Right lobe of liver (tissue), 6 donors: Measurements from ENCODE around the gene CNOT3. TPM values are rescaled to one million over a fixed set of nuclear protein-coding genes. Genes with fewer than 3 reads are reported as not detected.

Source experiments
- ATAC-seq, 4 donors: fragments of 200-7000 bp; cut with Tn5 transposase; one replicate each; pipeline ENCODE4 v1.9.1; 2020; ENCODE audit warnings: mild to moderate bottlenecking in 4 of 4, moderate library complexity in 4 of 4
- DNase-seq, 3 donors: peaks; one replicate each; pipeline ENCODE4 v3.0.0-alpha.2; 2020
- H3K27ac ChIP-seq, 3 donors: fragments of 200-600 bp; one replicate each; pipeline ENCODE4 v1.8.0; 2022
- H3K27me3 ChIP-seq, 2 donors: fragments of 200-600 bp; one replicate each; pipeline ENCODE4 v1.8.0; 2022
- H3K36me3 ChIP-seq, 4 donors: fragments of 200-600 bp; sonication (generic) in 1 of 4; one replicate each; pipeline versions ENCODE4 v1.5.1 to v1.8.0; 2017 to 2022; ENCODE audit warnings: control low read depth in 1 of 4
- H3K4me1 ChIP-seq, 4 donors: fragments of 200-600 bp; sonication (generic) in 1 of 4; one replicate each; pipeline versions ENCODE4 v1.5.1 to v1.8.0; 2017 to 2022; ENCODE audit warnings: control low read depth in 1 of 4
- H3K4me3 ChIP-seq, 3 donors: fragments of 200-600 bp; one replicate each; pipeline ENCODE4 v1.8.0; 2022
- H3K9me3 ChIP-seq, 4 donors: fragments of 200-600 bp; sonication (generic) in 1 of 4; one replicate each; pipeline versions ENCODE4 v1.5.1 to v1.8.0; 2017 to 2022; ENCODE audit warnings: control low read depth in 1 of 4
- CTCF ChIP-seq, 4 donors: fragments of 200-600 bp in 3 of 4; fragments of 450-650 bp in 1 of 4; IDR thresholded peaks; one replicate each; pipeline versions ENCODE4 v1.5.1 to v1.8.0; 2016 to 2022; ENCODE audit warnings: antibody characterized with exemption in 4 of 4, mild to moderate bottlenecking in 2 of 4
- POLR2A ChIP-seq: fragments of 450-650 bp; IDR thresholded peaks from one replicate; pipeline ENCODE4 v1.6.1; 2017; ENCODE audit warnings: antibody characterized with exemption, mild to moderate bottlenecking
- WGBS: methylation state at CpG from one replicate; pipeline ENCODE4 v1.1.6; 2018; ENCODE audit warnings: low coverage, low lambda C conversion rate; ENCODE audit not compliant: insufficient coverage; ENCODE audit errors: missing lambda C conversion rate; 5-methylcytosine and 5-hydroxymethylcytosine counted together
- intact Hi-C, 2 donors: fragments of 100-400 bp; cut with DNase I; formaldehyde crosslinking; loops; one replicate each; pipeline versions ENCODE4 v1.11.2 to v1.14.1; 2022
- total RNA-seq, 6 experiments: library from RNA; depleted of rRNA in 2 of 6; stranded (reverse); fragments of >200 nt in 2 of 6; fragmentation: NEBNext Ultra II Directional in 3 of 6; extraction: Animal tissue kit (Norgen Biotek cat#: 25700) in 3 of 6; gene quantifications; one replicate each; pipeline versions ENCODE4 v1.1.0 to v1.2.4, GENCODE V29; 2016 to 2023
- donor health status: DM: no; HTN: yes; CAD: no.
- donor health status: DM: no; HTN: no; CAD: no.
- donor health status: DM: no; HTN: no; CAD: no.
- donor health status: DM: no; HTN: yes; CAD: no.
- donor health status: DM: no; HTN: yes; CAD: no.

Gene CNOT3
- total RNA-seq, 6 experiments from 2014 or later = 7.1 to 21.6 (median 15.5) TPM

- Histone ChIP-seq H3K9me3 (no peaks in the 10 kb centered on the region), H3K36me3 (peaks cover 0 to 72% (median 27%) of the 10 kb centered on the region in 4 donors), H3K4me3 (no peak overlapping the region), H3K4me1 (no peaks in the 10 kb centered on the region), H3K27ac (no peak overlapping the region), H3K27me3 (no peaks in the 10 kb centered on the region)
- ATAC-seq = no peak
- WGBS = 87% methylated on average over 10 of the region's 44 CpGs
- no peak for DNase-seq
- intact Hi-C loops = no loop called here
- no peak for TF ChIP-seq CTCF (IDR thresholded peaks at IDR 0.05)
- TF ChIP-seq POLR2A = no peak
Measured at GRCh38 chr19:54127688-54128440, 9.7 kb upstream of the CNOT3 start.

- Histone ChIP-seq H3K9me3 (no peaks in the 10 kb centered on the region), H3K4me1 (no peaks in the 10 kb centered on the region), H3K27ac (no peak overlapping the region), H3K4me3 (no peak overlapping the region), H3K27me3 (no peaks in the 10 kb centered on the region), H3K36me3 (peaks cover 0 to 70% (median 26%) of the 10 kb centered on the region in 4 donors)
- TF ChIP-seq POLR2A = no peak
- TF ChIP-seq CTCF (IDR thresholded peaks at IDR 0.05) = no peak
- 83% methylated on average over 12 of the region's 20 CpGs for WGBS
- intact Hi-C loops = no loop called here
- ATAC-seq = no peak
- DNase-seq = no peak
Measured at GRCh38 chr19:54128441-54128725, 9.2 kb upstream of the CNOT3 start.

DNA sequence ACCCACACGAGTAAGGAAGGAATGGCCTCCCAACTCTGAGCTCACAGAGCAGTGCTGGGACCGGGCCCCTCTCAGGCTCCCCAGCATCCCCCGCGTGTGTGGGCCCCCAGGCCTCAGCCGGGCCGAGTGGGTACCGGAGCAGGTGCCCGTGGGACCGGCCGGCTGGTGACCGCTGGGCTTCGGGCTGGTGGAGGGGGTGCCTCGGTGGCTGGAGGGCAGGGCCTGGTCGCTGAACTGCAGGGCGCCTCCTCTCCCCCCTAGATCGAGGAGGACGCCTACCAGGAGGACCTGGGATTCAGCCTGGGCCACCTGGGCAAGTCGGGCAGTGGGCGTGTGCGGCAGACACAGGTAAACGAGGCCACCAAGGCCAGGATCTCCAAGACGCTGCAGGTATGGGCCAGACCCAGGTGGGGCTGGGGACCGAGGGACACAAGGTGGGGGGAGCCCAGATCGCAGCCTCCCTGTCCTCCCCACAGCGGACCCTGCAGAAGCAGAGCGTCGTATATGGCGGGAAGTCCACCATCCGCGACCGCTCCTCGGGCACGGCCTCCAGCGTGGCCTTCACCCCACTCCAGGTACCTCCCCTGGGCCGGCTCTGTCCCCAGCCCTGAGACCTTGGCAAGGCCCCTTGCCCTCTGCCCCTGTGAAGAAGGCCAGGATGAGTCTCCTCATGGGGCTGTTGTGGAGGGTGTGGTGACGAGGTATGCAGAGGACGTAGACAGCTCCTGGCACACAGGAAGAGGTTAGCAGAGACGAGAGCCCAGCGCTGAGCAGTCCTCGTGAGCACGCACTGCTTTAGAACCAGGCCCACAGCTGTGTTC lies 8.6 kb upstream of the CNOT3 start:
- DNase-seq (no peak), ATAC-seq (peak in 1 of 4 donors; percentile 6)
- no peak for TF ChIP-seq CTCF (IDR thresholded peaks at IDR 0.05)
- TF ChIP-seq POLR2A = no peak
- Histone ChIP-seq H3K4me1 (no peaks in the 10 kb centered on the region), H3K27ac (no peak overlapping the region), H3K36me3 (peaks cover 0 to 64% (median 23%) of the 10 kb centered on the region in 4 donors), H3K9me3 (no peaks in the 10 kb centered on the region), H3K4me3 (no peak overlapping the region), H3K27me3 (no peaks in the 10 kb centered on the region)
- intact Hi-C loops = no loop called here
- 80% methylated on average over 2 of the region's 41 CpGs for WGBS

GRCh38 chr19:54129617-54129996 lies 8.0 kb upstream of the CNOT3 start:
- WGBS = no CpG with 5 or more reads among the region's 20 CpGs
- DNase-seq (no peak), ATAC-seq (no peak)

More at GRCh38 chr19:54129617-54129996, 8.0 kb upstream of the CNOT3 start:
- intact Hi-C loops = no loop called here
- Histone ChIP-seq H3K9me3 (no peaks in the 10 kb centered on the region), H3K27me3 (no peaks in the 10 kb centered on the region), H3K4me1 (no peaks in the 10 kb centered on the region), H3K4me3 (no peak overlapping the region), H3K36me3 (peaks cover 0 to 58% (median 21%) of the 10 kb centered on the region in 4 donors), H3K27ac (no peak overlapping the region)
- TF ChIP-seq CTCF (IDR thresholded peaks at IDR 0.05) (no peak), POLR2A (no peak)
